ENCODE measurements around the gene LAG3. TPM values are rescaled to one million over a fixed set of nuclear protein-coding genes. Genes with fewer than 3 reads are reported as not detected.
A peak's percentile ranks its signal among the peaks of the same experiment; 100 is the strongest.

Gene LAG3
- total and polyA plus RNA-seq, 2 experiments from 2014 or later, result 3.7 to 4.7 TPM

- peak within 1 kb of the TSS; percentile 91 for H3K4me3 Mint-ChIP-seq
- Histone ChIP-seq H3K27me3 (ENCODE audit: insufficient read depth) (no peaks in the 10 kb centered on the region), H3K4me3 (peak within 1 kb of the TSS; percentile 97), H3K9me2 (ENCODE audit: insufficient read depth) (no peaks in the 10 kb centered on the region), H3K4me1 (ENCODE audit: insufficient read depth) (peaks cover 17% of the 10 kb centered on the region), H3K4me2 (peak within 1 kb of the TSS; percentile 98), H3F3A (replicated peaks; ENCODE audit: low read depth) (peaks cover 5% of the 10 kb centered on the region; the same call in 1 of the 2 replicates), H3K36me3 (ENCODE audit: insufficient read depth) (peaks cover 35% of the 10 kb centered on the region), H3K27ac (ENCODE audit: low read depth) (peak within 1 kb of the TSS; percentile 99), H4K20me1 (replicated peaks; ENCODE audit: insufficient read depth) (peaks cover 15% of the 10 kb centered on the region; the same call in 1 of the 2 replicates), H2AFZ (peak within 1 kb of the TSS; percentile 97), H3K79me2 (replicated peaks; ENCODE audit: insufficient read depth) (peaks cover 24% of the 10 kb centered on the region)
- peaks cover 40% of the 10 kb centered on the region for H3K36me3 Mint-ChIP-seq (ENCODE audit: low read depth)
- peaks cover 23% of the 10 kb centered on the region for H3K4me1 Mint-ChIP-seq
- H3K27ac Mint-ChIP-seq, result peak within 1 kb of the TSS; percentile 98
- TF ChIP-seq REST (IDR thresholded peaks at IDR 0.05; ENCODE audit: unreplicated experiment), result no peak
- no peak for TF ChIP-seq ZNF331 (CRISPR knock-in tag; IDR thresholded peaks at IDR 0.05; ENCODE audit: low read depth)
- no peak for TF ChIP-seq JUNB (IDR thresholded peaks at IDR 0.05; ENCODE audit: unreplicated experiment)
- no peak for TF ChIP-seq NANOG (IDR thresholded peaks at IDR 0.05; ENCODE audit: borderline replicate concordance)
- no peak for TF ChIP-seq STAT1 (IDR thresholded peaks at IDR 0.05; ENCODE audit: unreplicated experiment)
- TF ChIP-seq ZNF114 (CRISPR knock-in tag; IDR thresholded peaks at IDR 0.05), result 0 out of 2 replicates have a peak, but pooled peaks have one; percentile 37
- TF ChIP-seq EZH2 (IDR thresholded peaks at IDR 0.05; ENCODE audit: low read depth, unreplicated experiment), result no peak
- peak; percentile 91 for TF ChIP-seq POLR2AphosphoS5 (IDR thresholded peaks at IDR 0.05; ENCODE audit: low read depth)
- peak; percentile 32; the same call in 1 of the 2 replicates for TF ChIP-seq ETS1 (IDR thresholded peaks at IDR 0.05)
- TF ChIP-seq CTCF (conservative IDR thresholded peaks at IDR 0.05; ENCODE audit: low read depth in 2 of 2), result peak in 1 of 2 experiments; percentile 92; a peak in 2 of 4 replicates
- TF ChIP-seq CREB1 (CRISPR knock-in tag; IDR thresholded peaks at IDR 0.05; ENCODE audit: low read depth), result peak; percentile 98
- ATAC-seq, result peak; percentile 91
- no peaks in the 10 kb centered on the region for H3K9me3 Mint-ChIP-seq
- DNase-seq (ENCODE audit: low spot score), result peak; percentile 85
- peaks cover 21% of the 10 kb centered on the region for H3K27me3 Mint-ChIP-seq (ENCODE audit: insufficient read depth, low read depth, poor library complexity)
Measured at GRCh38 chr12:6752921-6753771, 19.2 kb upstream of the LAG3 start, which contains the start of gene MLF2. Gene MLF2 (minus strand): TSS chr12:6753141. CDS start chr12:6752334, 807 bp downstream.
